CD4-positive, alpha-beta T cell treated with Interferon alpha-2 for 1 hour (primary cell): ENCODE data around the gene VAV2.

Source experiments
- DNase-seq, 2 donors: peaks; one replicate each; pipeline ENCODE4 v3.0.0-alpha.2; 2020 to 2022

The VAV2 gene

GRCh38 chr9:133888809-133889491, 103.2 kb downstream of the VAV2 start:
- DNase-seq: no peak

- DNase-seq: no peak
Measured at GRCh38 chr9:133888048-133888808, 103.9 kb downstream of the VAV2 start.

- no peak for DNase-seq
Measured at GRCh38 chr9:133887540-133888047, 104.5 kb downstream of the VAV2 start.

- no peak for DNase-seq
Measured at GRCh38 chr9:133886563-133887501, 105.3 kb downstream of the VAV2 start.

GRCh38 chr9:133884907-133885744, 107.0 kb downstream of the VAV2 start:
- DNase-seq: no peak

GRCh38 chr9:133882849-133883755, 109.0 kb downstream of the VAV2 start:
- DNase-seq: no peak

- DNase-seq: no peak
Measured at GRCh38 chr9:133881671-133882381, 110.3 kb downstream of the VAV2 start.

GRCh38 chr9:133880851-133881661, 111.1 kb downstream of the VAV2 start:
- DNase-seq: no peak

- DNase-seq: no peak
Measured at GRCh38 chr9:133880136-133880535, 112.0 kb downstream of the VAV2 start.

- no peak for DNase-seq
Measured at GRCh38 chr9:133879615-133880014, 112.5 kb downstream of the VAV2 start.

GRCh38 chr9:133878402-133878801, 113.7 kb downstream of the VAV2 start:
- DNase-seq: no peak

- DNase-seq: no peak
Measured at GRCh38 chr9:133877967-133878366, 114.2 kb downstream of the VAV2 start.

GRCh38 chr9:133877327-133877726, 114.8 kb downstream of the VAV2 start:
- no peak for DNase-seq

GRCh38 chr9:133876836-133877235, 115.3 kb downstream of the VAV2 start:
- DNase-seq: no peak

- no peak for DNase-seq
Measured at GRCh38 chr9:133876144-133876543, 116.0 kb downstream of the VAV2 start.

GRCh38 chr9:133875131-133875530, 117.0 kb downstream of the VAV2 start:
- no peak for DNase-seq

- DNase-seq: no peak
Measured at GRCh38 chr9:133874659-133875058, 117.5 kb downstream of the VAV2 start.

GRCh38 chr9:133874060-133874657, 118.0 kb downstream of the VAV2 start:
- DNase-seq: no peak

- no peak for DNase-seq
Measured at GRCh38 chr9:133873461-133873891, 118.6 kb downstream of the VAV2 start.
